Adrenal gland (tissue), 12 donors: ENCODE results near the gene JUND. TPM values are rescaled to one million over a fixed set of nuclear protein-coding genes. Genes with fewer than 3 reads are reported as not detected.
A peak's percentile ranks its signal among the peaks of the same experiment; 100 is the strongest.

Source experiments
- DNase-seq, 7 donors: peaks; one replicate each; pipeline ENCODE4 v3.0.0-alpha.2; 2019 to 2020
- H3K27ac ChIP-seq, 5 donors: fragments of 200-600 bp; sonication (generic) in 4 of 5; 1 replicate in 3 of 5; 2 replicates in 2 of 5; pipeline versions ENCODE4 v1.5.1 to v1.8.0; 2016 to 2020; ENCODE audit warnings: mild to moderate bottlenecking in 1 of 5
- H3K27me3 ChIP-seq: fragments of 200-600 bp; 2 replicates; pipeline ENCODE4 v1.8.0; 2021
- H3K36me3 ChIP-seq, 2 donors: fragments of 200-600 bp; replicated peaks in 1 of 2; 1 replicate in 1 of 2; 2 replicates in 1 of 2; pipeline versions ENCODE4 v1.5.1 to v1.8.0; 2018 to 2022
- H3K4me1 ChIP-seq, 2 donors: fragments of 200-600 bp; replicated peaks in 1 of 2; 1 replicate in 1 of 2; 2 replicates in 1 of 2; pipeline versions ENCODE4 v1.5.1 to v1.8.0; 2018 to 2021
- H3K4me3 ChIP-seq, 4 donors: fragments of 200-600 bp; sonication (generic) in 3 of 4; one replicate each; pipeline ENCODE4 v1.5.1; 2016 to 2018
- H3K9me3 ChIP-seq, 3 donors: fragments of 200-600 bp; sonication (generic) in 1 of 3; replicated peaks in 1 of 3; 1 replicate in 2 of 3; 2 replicates in 1 of 3; pipeline versions ENCODE4 v1.5.1 to v1.8.0; 2016 to 2021
- POLR2A ChIP-seq, 2 donors: fragments of 450-650 bp; IDR thresholded peaks; one replicate each; pipeline ENCODE4 v1.6.1; 2017; ENCODE audit warnings: antibody characterized with exemption in 2 of 2, mild to moderate bottlenecking in 2 of 2, moderate library complexity in 1 of 2
- WGBS, 4 donors: extraction: QIAGEN DNeasy Blood & Tissue Kit in 2 of 4; methylation state at CpG; one replicate each; pipeline versions ENCODE4 v1.1.5 to v1.1.7; 2013 to 2017; 5-methylcytosine and 5-hydroxymethylcytosine counted together
- intact Hi-C, 2 donors: fragments of 100-400 bp; cut with DNase I; formaldehyde crosslinking; loops; one replicate each; pipeline versions ENCODE4 v1.14.1 to v1.15.0; 2022 to 2023
- polyA plus RNA-seq, 3 donors: library from polyadenylated mRNA; stranded (reverse); fragments of 200-250 nt in 2 of 3; fragments of 350-450 nt in 1 of 3; fragmentation: Illumina TruSeq in 1 of 3; extraction: RNeasy Lipid Tissue Mini Kit (QIAGEN cat#74804) in 1 of 3; gene quantifications; one replicate each; pipeline ENCODE4 v1.2.3, GENCODE V29; 2013 to 2014
- total RNA-seq, 9 donors: library from RNA; depleted of rRNA in 4 of 9; stranded (reverse); fragments of >200 nt in 4 of 9; fragments of 120-200 nt in 1 of 9; fragmentation: NEBNext Ultra II Directional in 1 of 9; extraction: Animal tissue kit (Norgen Biotek cat#: 25700) in 1 of 9; gene quantifications; one replicate each; pipeline versions ENCODE4 v1.1.0 to v1.2.4, GENCODE V29; 2013 to 2023
- TF ChIP-seq, protein P1 (sequence below), 6 experiments: fragments of 450-650 bp in 4 of 6; fragments of 200-600 bp in 2 of 6; sonication (generic) in 1 of 6; IDR thresholded peaks; 1 replicate in 5 of 6; 2 replicates in 1 of 6; pipeline versions ENCODE4 v1.5.1 to v1.8.0; 2016 to 2021; ENCODE audit warnings: antibody characterized with exemption in 6 of 6, mild to moderate bottlenecking in 2 of 6, moderate library complexity in 1 of 6
- donor health status: healthy with polysubstance abuse.
- donor health status: Bipolar disorder and iron deficiency.
- donor health status: DM: yes; HTN: yes; CAD: no.
- donor health status: DM: no; HTN: no; CAD: no.
- donor health status: DM: no; HTN: no; CAD: no.
- donor health status: DM: yes; HTN: yes; CAD: no.

Gene JUND
- total and polyA plus RNA-seq, 12 donors, result 35.9 to 533 (median 242) TPM

DNA sequence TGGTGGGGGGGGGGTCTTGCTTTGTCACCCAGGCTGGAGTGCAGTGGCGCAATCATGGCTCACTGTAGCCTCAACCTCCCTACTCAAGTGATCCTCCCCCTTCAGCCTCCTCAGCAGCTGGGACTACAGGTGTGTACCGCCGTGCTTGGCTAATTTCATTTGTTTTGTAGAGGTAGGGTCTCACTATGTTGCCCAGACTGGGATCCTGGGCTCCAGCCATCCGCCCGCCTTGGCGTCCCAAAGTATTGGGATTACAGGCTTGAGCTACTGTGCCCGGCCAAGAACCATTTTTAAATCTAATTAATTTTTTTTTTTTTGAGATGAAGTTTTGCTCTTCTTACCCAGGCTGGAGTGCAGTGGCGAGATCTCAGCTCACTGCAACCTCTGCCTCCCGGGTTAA, 18.2 kb upstream of the JUND start:
- Histone ChIP-seq H3K4me1 (peaks cover 27 to 34% of the 10 kb centered on the region in 2 donors), H3K27ac (no peak overlapping the region), H3K9me3 (no peaks in the 10 kb centered on the region), H3K4me3 (no peak overlapping the region), H3K36me3 (no peaks in the 10 kb centered on the region), H3K27me3 (no peaks in the 10 kb centered on the region)
- WGBS, 4 donors, result 94 to 95% (median 94%) methylated on average over 9 of the region's 9 CpGs
- intact Hi-C loops, result no loop called here
- TF ChIP-seq POLR2A (IDR thresholded peaks at IDR 0.05), result no peak
- TF ChIP-seq, protein P1, sequence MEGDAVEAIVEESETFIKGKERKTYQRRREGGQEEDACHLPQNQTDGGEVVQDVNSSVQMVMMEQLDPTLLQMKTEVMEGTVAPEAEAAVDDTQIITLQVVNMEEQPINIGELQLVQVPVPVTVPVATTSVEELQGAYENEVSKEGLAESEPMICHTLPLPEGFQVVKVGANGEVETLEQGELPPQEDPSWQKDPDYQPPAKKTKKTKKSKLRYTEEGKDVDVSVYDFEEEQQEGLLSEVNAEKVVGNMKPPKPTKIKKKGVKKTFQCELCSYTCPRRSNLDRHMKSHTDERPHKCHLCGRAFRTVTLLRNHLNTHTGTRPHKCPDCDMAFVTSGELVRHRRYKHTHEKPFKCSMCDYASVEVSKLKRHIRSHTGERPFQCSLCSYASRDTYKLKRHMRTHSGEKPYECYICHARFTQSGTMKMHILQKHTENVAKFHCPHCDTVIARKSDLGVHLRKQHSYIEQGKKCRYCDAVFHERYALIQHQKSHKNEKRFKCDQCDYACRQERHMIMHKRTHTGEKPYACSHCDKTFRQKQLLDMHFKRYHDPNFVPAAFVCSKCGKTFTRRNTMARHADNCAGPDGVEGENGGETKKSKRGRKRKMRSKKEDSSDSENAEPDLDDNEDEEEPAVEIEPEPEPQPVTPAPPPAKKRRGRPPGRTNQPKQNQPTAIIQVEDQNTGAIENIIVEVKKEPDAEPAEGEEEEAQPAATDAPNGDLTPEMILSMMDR (IDR thresholded peaks at IDR 0.05), result no peak
- DNase-seq, result no peak

DNA sequence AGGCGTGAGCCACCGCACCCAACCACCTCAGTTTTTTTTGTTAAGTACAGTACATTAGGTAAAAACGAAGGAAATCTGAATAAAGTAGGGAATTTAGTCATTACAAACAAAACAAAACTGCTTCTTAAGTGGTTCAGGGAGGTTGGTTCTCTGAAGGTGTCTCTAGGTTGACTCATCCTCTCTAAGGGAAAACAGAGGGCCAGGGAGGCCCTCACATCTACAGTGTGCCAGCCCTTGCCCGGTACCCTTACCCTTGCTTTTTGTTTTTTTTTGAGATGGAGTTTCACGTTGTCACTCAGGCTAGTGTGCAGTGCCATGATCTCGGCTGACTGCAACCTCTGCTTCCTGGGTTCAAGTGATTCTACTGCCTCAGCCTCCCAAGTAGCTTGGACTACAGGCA, 17.2 kb upstream of the JUND start:
- H3K27me3 ChIP-seq, result no peaks in the 10 kb centered on the region
- H3K4me1 ChIP-seq, result peaks cover 24 to 30% of the 10 kb centered on the region in 2 donors
- H3K4me3 ChIP-seq, result no peak overlapping the region
- no peaks in the 10 kb centered on the region for H3K9me3 ChIP-seq
- TF ChIP-seq, protein P1 (IDR thresholded peaks at IDR 0.05), result no peak
- no peak for TF ChIP-seq POLR2A (IDR thresholded peaks at IDR 0.05)
- DNase-seq, result no peak
- intact Hi-C loops, result no loop called here
- H3K27ac ChIP-seq, result peak overlapping the region in 2 of 5 donors; percentile 22 to 38
- 70 to 79% (median 76%) methylated on average over 6 of the region's 6 CpGs for WGBS, 4 donors
- H3K36me3 ChIP-seq, result no peaks in the 10 kb centered on the region

DNA sequence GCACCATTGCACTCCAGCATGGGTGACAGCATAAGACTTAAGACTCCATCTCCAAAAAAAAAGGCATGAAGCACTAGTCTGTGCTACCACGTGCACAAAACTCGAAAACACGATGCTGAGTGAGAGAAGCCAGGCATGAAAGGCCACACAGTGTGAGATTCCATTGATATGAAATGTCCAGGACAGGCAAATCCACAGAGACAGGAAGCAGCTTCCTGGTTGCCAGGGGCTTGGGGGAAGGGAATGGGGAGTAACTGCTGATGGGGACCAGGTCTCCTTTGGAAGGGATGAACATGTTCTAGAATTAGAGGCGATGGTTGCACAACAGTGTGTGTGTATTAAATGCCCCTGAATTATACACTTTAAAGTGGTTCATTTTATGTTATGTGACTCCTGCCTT, 15.9 kb upstream of the JUND start:
- Histone ChIP-seq H3K4me1 (peaks cover 22% of the 10 kb centered on the region in 2 donors), H3K9me3 (no peaks in the 10 kb centered on the region), H3K4me3 (no peak overlapping the region), H3K36me3 (no peaks in the 10 kb centered on the region), H3K27ac (no peak overlapping the region), H3K27me3 (no peaks in the 10 kb centered on the region)
- DNase-seq, result no peak
- intact Hi-C loops, result no loop called here
- no peak for TF ChIP-seq POLR2A (IDR thresholded peaks at IDR 0.05)
- TF ChIP-seq, protein P1 (IDR thresholded peaks at IDR 0.05), result no peak
- WGBS, 4 donors, result 54 to 72% (median 63%) methylated on average over 4 of the region's 4 CpGs

DNA sequence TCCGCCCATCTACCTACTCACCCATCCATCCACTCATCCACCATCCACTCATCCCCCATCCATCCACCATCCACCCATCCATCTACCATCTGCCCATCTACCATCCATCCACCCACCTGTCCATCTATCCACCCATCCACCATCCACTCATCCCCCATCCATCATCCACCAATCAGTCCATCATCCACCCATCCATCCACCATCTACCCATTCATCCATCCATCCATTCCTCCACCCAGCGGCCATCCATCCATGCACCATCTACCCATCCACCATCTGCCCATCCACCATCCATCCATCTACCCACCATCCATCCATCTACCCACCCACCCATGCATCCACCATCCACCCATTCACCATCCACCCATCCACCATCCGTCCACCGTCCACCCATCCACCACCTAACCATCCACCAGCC, 13.6 kb upstream of the JUND start:
- no peak for TF ChIP-seq POLR2A (IDR thresholded peaks at IDR 0.05)
- TF ChIP-seq, protein P1 (IDR thresholded peaks at IDR 0.05), result no peak
- no peak for DNase-seq
- 85 to 97% (median 96%) methylated on average over 4 of the region's 4 CpGs for WGBS, 4 donors
- Histone ChIP-seq H3K27ac (peak overlapping the region in 1 of 5 donors; percentile 100), H3K4me1 (peaks cover 21 to 26% of the 10 kb centered on the region in 2 donors), H3K27me3 (no peaks in the 10 kb centered on the region), H3K9me3 (no peaks in the 10 kb centered on the region), H3K4me3 (no peak overlapping the region), H3K36me3 (no peaks in the 10 kb centered on the region)
- intact Hi-C loops, result no loop called here
